GM23338 (cell line): Measurements from ENCODE around the gene SUSD2. TPM values are rescaled to one million over a fixed set of nuclear protein-coding genes. Genes with fewer than 3 reads are reported as not detected.

Experiments used
- ATAC-seq: fragments of 200-7000 bp; cut with Tn5 transposase; 3 replicates; pipeline ENCODE4 v1.9.1; 2020
- DNase-seq: peaks from one replicate; pipeline ENCODE4 v3.0.0-alpha.2; 2015; ENCODE audit warnings: low spot score
- H2AFZ ChIP-seq: fragments of 200-600 bp; sonication (generic); 2 replicates; pipeline ENCODE4 v1.8.0; 2016; ENCODE audit warnings: antibody characterized with exemption, mild to moderate bottlenecking, moderate library complexity
- H3F3A ChIP-seq: fragments of 200-600 bp; sonication (generic); replicated peaks from 2 replicates; pipeline ENCODE4 v1.8.0; 2017; ENCODE audit warnings: antibody characterized with exemption, mixed run types, low read depth
- H3K27ac ChIP-seq: fragments of 200-600 bp; sonication (generic); 2 replicates; pipeline ENCODE4 v1.6.1; 2016; ENCODE audit warnings: low read depth
- H3K27me3 ChIP-seq: fragments of 200-600 bp; sonication (generic); 2 replicates; pipeline ENCODE4 v1.8.0; 2016; ENCODE audit warnings: mild to moderate bottlenecking, mixed run types, moderate library complexity; ENCODE audit not compliant: insufficient read depth
- H3K36me3 ChIP-seq: fragments of 200-600 bp; sonication (generic); 2 replicates; pipeline ENCODE4 v1.8.0; 2016; ENCODE audit warnings: mild to moderate bottlenecking; ENCODE audit not compliant: insufficient read depth
- H3K4me1 ChIP-seq: fragments of 200-600 bp; sonication (generic); 2 replicates; pipeline ENCODE4 v1.8.0; 2016; ENCODE audit warnings: mild to moderate bottlenecking, moderate library complexity; ENCODE audit not compliant: insufficient read depth
- H3K4me2 ChIP-seq: fragments of 200-600 bp; sonication (generic); 2 replicates; pipeline ENCODE4 v1.7.1; 2017; ENCODE audit warnings: mixed run types
- H3K4me3 ChIP-seq: fragments of 200-600 bp; sonication (generic); 2 replicates; pipeline ENCODE4 v1.6.1; 2016; ENCODE audit warnings: mixed run types
- H3K79me2 ChIP-seq: fragments of 200-600 bp; sonication (generic); replicated peaks from 2 replicates; pipeline ENCODE4 v1.8.0; 2017; ENCODE audit warnings: mild to moderate bottlenecking; ENCODE audit not compliant: insufficient read depth
- H3K9me2 ChIP-seq: fragments of 200-600 bp; sonication (generic); 2 replicates; pipeline ENCODE4 v1.8.0; 2017; ENCODE audit not compliant: insufficient read depth
- H4K20me1 ChIP-seq: fragments of 200-600 bp; sonication (generic); replicated peaks from 2 replicates; pipeline ENCODE4 v1.8.0; 2017; ENCODE audit warnings: mild to moderate bottlenecking; ENCODE audit not compliant: insufficient read depth
- H3K27ac Mint-ChIP-seq: 2 replicates; pipeline ENCODE4 v1.8.0; 2020; ENCODE audit warnings: inconsistent platforms, mild to moderate bottlenecking, moderate library complexity, mixed read lengths
- H3K27me3 Mint-ChIP-seq: 3 replicates; pipeline ENCODE4 v1.8.0; 2022; ENCODE audit warnings: low read depth, mild to moderate bottlenecking, moderate library complexity, mixed read lengths, inconsistent platforms; ENCODE audit not compliant: insufficient read depth, poor library complexity
- H3K36me3 Mint-ChIP-seq: 3 replicates; pipeline ENCODE4 v1.8.0; 2021; ENCODE audit warnings: low read depth, mild to moderate bottlenecking, inconsistent platforms, moderate library complexity, mixed read lengths
- H3K4me1 Mint-ChIP-seq: 3 replicates; pipeline ENCODE4 v1.8.0; 2020; ENCODE audit warnings: mild to moderate bottlenecking, inconsistent platforms, mixed read lengths
- H3K4me3 Mint-ChIP-seq: 3 replicates; pipeline ENCODE4 v1.8.0; 2021; ENCODE audit warnings: moderate library complexity, mild to moderate bottlenecking, inconsistent platforms, mixed read lengths
- H3K9me3 Mint-ChIP-seq: 3 replicates; pipeline ENCODE4 v1.8.0; 2020; ENCODE audit warnings: moderate library complexity, mild to moderate bottlenecking, inconsistent platforms, mixed read lengths
- CREB1 ChIP-seq: fragments of 250-450 bp; sonication (Bioruptor Pico); IDR thresholded peaks from 2 replicates; pipeline ENCODE4 v1.5.0; 2020; ENCODE audit warnings: low read depth, mild to moderate bottlenecking, moderate library complexity
- CTCF ChIP-seq, 2 experiments: fragments of 200-600 bp in 1 of 2; sonication (generic) in 1 of 2; conservative IDR thresholded peaks; 2 replicates each; pipeline versions ENCODE4 v1.5.1 to v1.6.1; 2016 to 2017; ENCODE audit warnings: antibody characterized with exemption in 2 of 2, low read depth in 2 of 2, mild to moderate bottlenecking in 2 of 2, moderate library complexity in 1 of 2
- ETS1 ChIP-seq: IDR thresholded peaks from 2 replicates; pipeline ENCODE4 v1.6.1; 2016; ENCODE audit warnings: antibody characterized with exemption
- EZH2 ChIP-seq: fragments of 200-600 bp; sonication (generic); IDR thresholded peaks from one replicate; pipeline ENCODE4 v1.8.0; 2017; ENCODE audit warnings: antibody characterized with exemption, mild to moderate bottlenecking, low read depth; ENCODE audit not compliant: unreplicated experiment
- EZH2phosphoT487 ChIP-seq: fragments of 200-600 bp; sonication (generic); IDR thresholded peaks from one replicate; pipeline ENCODE4 v1.8.1; 2018; ENCODE audit warnings: antibody characterized with exemption; ENCODE audit not compliant: unreplicated experiment
- JUNB ChIP-seq: IDR thresholded peaks from one replicate; pipeline ENCODE4 v1.6.1; 2016; ENCODE audit warnings: antibody characterized with exemption; ENCODE audit not compliant: unreplicated experiment
- NANOG ChIP-seq: IDR thresholded peaks from 2 replicates; pipeline ENCODE4 v1.6.1; 2016; ENCODE audit warnings: antibody characterized with exemption, borderline replicate concordance
- POLR2AphosphoS5 ChIP-seq: IDR thresholded peaks from 2 replicates; pipeline ENCODE4 v1.6.1; 2016; ENCODE audit warnings: antibody characterized with exemption, low read depth
- REST ChIP-seq: IDR thresholded peaks from one replicate; pipeline ENCODE4 v1.6.1; 2018; ENCODE audit warnings: antibody characterized with exemption; ENCODE audit not compliant: unreplicated experiment
- STAT1 ChIP-seq: IDR thresholded peaks from one replicate; pipeline ENCODE4 v1.6.1; 2016; ENCODE audit warnings: antibody characterized with exemption; ENCODE audit not compliant: unreplicated experiment
- ZNF114 ChIP-seq: fragments of 250-450 bp; sonication (Bioruptor Pico); IDR thresholded peaks from 2 replicates; pipeline ENCODE4 v1.5.0; 2020; ENCODE audit warnings: mild to moderate bottlenecking, moderate library complexity
- ZNF331 ChIP-seq: fragments of 250-450 bp; sonication (Bioruptor Pico); IDR thresholded peaks from 2 replicates; pipeline ENCODE4 v1.5.0; 2020; ENCODE audit warnings: low read depth, mild to moderate bottlenecking, moderate library complexity
- ZNF462 ChIP-seq: fragments of 250-450 bp; sonication (Bioruptor Pico); IDR thresholded peaks from 2 replicates; pipeline ENCODE4 v1.5.0; 2020; ENCODE audit warnings: mild to moderate bottlenecking, moderate library complexity
- polyA plus RNA-seq: library from polyadenylated mRNA; unstranded; fragments of >200 nt; fragmentation: Nextera tagmentation; extraction: Ambion mirVana; gene quantifications from 2 replicates; pipeline ENCODE4 v1.2.1, GENCODE V29; 2016
- total RNA-seq: library from RNA; depleted of rRNA; stranded (reverse); fragments of >200 nt; shearing (Covaris generic); gene quantifications from 2 replicates; pipeline ENCODE4 v1.2.3, GENCODE V29; 2014

Gene SUSD2
- total and polyA plus RNA-seq, 2 experiments from 2014 or later = 0.74 to 2.1 TPM

- H3K27ac Mint-ChIP-seq = no peak overlapping the region
Measured at GRCh38 chr22:24140357-24140756, 40.9 kb upstream of the SUSD2 start.

More at GRCh38 chr22:24140357-24140756, 40.9 kb upstream of the SUSD2 start:
- Histone ChIP-seq H4K20me1 (no peaks in the 10 kb centered on the region; the same call in 1 of the 2 replicates), H3K79me2 (no peaks in the 10 kb centered on the region), H2AFZ (no peak overlapping the region), H3K9me2 (no peaks in the 10 kb centered on the region), H3K27ac (no peak overlapping the region), H3K4me2 (no peak overlapping the region), H3K27me3 (no peaks in the 10 kb centered on the region), H3F3A (no peaks in the 10 kb centered on the region), H3K36me3 (no peaks in the 10 kb centered on the region), H3K4me1 (no peaks in the 10 kb centered on the region), H3K4me3 (no peak overlapping the region)
- no peak overlapping the region for H3K4me3 Mint-ChIP-seq
- TF ChIP-seq POLR2AphosphoS5 (no peak), ZNF462 (CRISPR knock-in tag) (no peak), NANOG (no peak), CTCF (conservative IDR thresholded peaks at IDR 0.05; ENCODE audit: low read depth in 2 of 2) (no peak), CREB1 (CRISPR knock-in tag) (no peak), ZNF114 (CRISPR knock-in tag) (no peak), ZNF331 (no peak), REST (no peak), STAT1 (no peak), JUNB (no peak), EZH2phosphoT487 (no peak), EZH2 (no peak), ETS1 (no peak)
- peaks cover 13% of the 10 kb centered on the region for H3K36me3 Mint-ChIP-seq
- peak; percentile 56 for ATAC-seq
- no peaks in the 10 kb centered on the region for H3K9me3 Mint-ChIP-seq
- peaks cover 9% of the 10 kb centered on the region for H3K4me1 Mint-ChIP-seq
- DNase-seq = no peak
- peaks cover 13% of the 10 kb centered on the region for H3K27me3 Mint-ChIP-seq
